Omental fat pad (tissue), 4 donors: ENCODE results near the gene FBXO24. TPM values are rescaled to one million over a fixed set of nuclear protein-coding genes. Genes with fewer than 3 reads are reported as not detected.

Experiments used
- ATAC-seq: fragments of 150-250 bp; one replicate; pipeline ENCODE4 v1.9.1; 2016; ENCODE audit warnings: mild to moderate bottlenecking, moderate library complexity; ENCODE audit not compliant: low FRiP score
- DNase-seq: peaks from one replicate; pipeline ENCODE4 v3.0.0-alpha.2; 2019; ENCODE audit warnings: low spot score
- CTCF ChIP-seq, 3 donors: fragments of 450-650 bp; IDR thresholded peaks; one replicate each; pipeline ENCODE4 v1.5.1; 2016 to 2017; ENCODE audit warnings: antibody characterized with exemption in 3 of 3, mild to moderate bottlenecking in 3 of 3, moderate library complexity in 2 of 3
- total RNA-seq, 4 donors: library from RNA; depleted of rRNA; stranded (reverse); fragments of >200 nt; gene quantifications; one replicate each; pipeline ENCODE4 v1.1.0, GENCODE V29; 2016

The FBXO24 gene
- total RNA-seq, 4 donors from 2014 or later: 0.36 TPM; not detected in 3

GRCh38 chr7:100606313-100606712 lies 20.2 kb downstream of the FBXO24 start:
- DNase-seq (no peak), ATAC-seq (no peak)
- no peak for TF ChIP-seq CTCF (IDR thresholded peaks at IDR 0.05)

GRCh38 chr7:100607111-100607510 lies 21.0 kb downstream of the FBXO24 start:
- DNase-seq (no peak), ATAC-seq (no peak)
- TF ChIP-seq CTCF (IDR thresholded peaks at IDR 0.05): no peak

GRCh38 chr7:100609958-100610357 lies 23.8 kb downstream of the FBXO24 start:
- ATAC-seq (no peak), DNase-seq (no peak)
- no peak for TF ChIP-seq CTCF (IDR thresholded peaks at IDR 0.05)

GRCh38 chr7:100611983-100612729 lies 26.0 kb downstream of the FBXO24 start, which contains the start of gene MOSPD3:
TSS of gene MOSPD3 (plus strand) at chr7:100612540. CDS start at chr7:100612792, 252 bp downstream.
- DNase-seq (peak; percentile 98), ATAC-seq (peak; percentile 99)
- no peak for TF ChIP-seq CTCF (IDR thresholded peaks at IDR 0.05)

- no peak for TF ChIP-seq CTCF (IDR thresholded peaks at IDR 0.05)
- no peak for DNase-seq
- no peak for ATAC-seq
These were observed 26.7 kb downstream of the FBXO24 start for GRCh38 chr7:100612730-100613390.

- no peak for TF ChIP-seq CTCF (IDR thresholded peaks at IDR 0.05)
- ATAC-seq: no peak
These were observed 27.5 kb downstream of the FBXO24 start for GRCh38 chr7:100613412-100614175.

More at GRCh38 chr7:100613412-100614175, 27.5 kb downstream of the FBXO24 start:
- DNase-seq: no peak
